ENCODE results near the gene INTS3. TPM values are rescaled to one million over a fixed set of nuclear protein-coding genes. Genes with fewer than 3 reads are reported as not detected.
A peak's percentile ranks its signal among the peaks of the same experiment; 100 is the strongest.

Gene INTS3
- total RNA-seq, 1 experiment from 2014 or later: 66.8 TPM

GRCh38 chr1:153775458-153776327 lies 47.8 kb downstream of the INTS3 start (continued):
- TF ChIP-seq ZBTB21 (CRISPR knock-in tag; IDR thresholded peaks at IDR 0.05; ENCODE audit: borderline replicate concordance) (peak; percentile 80), TCF7 (CRISPR knock-in tag; IDR thresholded peaks at IDR 0.05; ENCODE audit: low read depth) (no peak), ELF4 (CRISPR knock-in tag; IDR thresholded peaks at IDR 0.05; ENCODE audit: low read depth) (no peak), NR1H2 (CRISPR knock-in tag; IDR thresholded peaks at IDR 0.05) (no peak), JAZF1 (CRISPR knock-in tag; IDR thresholded peaks at IDR 0.05) (no peak), GABPB1 (CRISPR knock-in tag; IDR thresholded peaks at IDR 0.05) (0 out of 2 replicates have a peak, but pooled peaks have one; percentile 42), TEAD1 (CRISPR knock-in tag; IDR thresholded peaks at IDR 0.05) (no peak), OVOL2 (CRISPR knock-in tag; IDR thresholded peaks at IDR 0.05; ENCODE audit: borderline replicate concordance) (no peak), PRRX2 (CRISPR knock-in tag; IDR thresholded peaks at IDR 0.05) (no peak), MYBL2 (CRISPR knock-in tag; IDR thresholded peaks at IDR 0.05) (peak; percentile 62; the same call in 1 of the 2 replicates), JUN (CRISPR knock-in tag; IDR thresholded peaks at IDR 0.05) (no peak), CBFB (CRISPR knock-in tag; IDR thresholded peaks at IDR 0.05; ENCODE audit: low read depth) (no peak), FOXJ3 (CRISPR knock-in tag; IDR thresholded peaks at IDR 0.05; ENCODE audit: borderline replicate concordance) (no peak), ZNF138 (CRISPR knock-in tag; conservative IDR thresholded peaks at IDR 0.05) (no peak), SMAD4 (CRISPR knock-in tag; IDR thresholded peaks at IDR 0.05) (peak; percentile 77; the same call in 1 of the 2 replicates), ESRRA (CRISPR knock-in tag; IDR thresholded peaks at IDR 0.05; ENCODE audit: borderline replicate concordance) (peak; percentile 38; the same call in 1 of the 2 replicates), MXD4 (CRISPR knock-in tag; IDR thresholded peaks at IDR 0.05; ENCODE audit: borderline replicate concordance) (no peak), GTF2I (CRISPR knock-in tag; conservative IDR thresholded peaks at IDR 0.05) (no peak), USF2 (CRISPR knock-in tag; IDR thresholded peaks at IDR 0.05) (0 out of 2 replicates have a peak, but pooled peaks have one; percentile 29), E2F1 (CRISPR knock-in tag; IDR thresholded peaks at IDR 0.05) (no peak), NR3C1 (CRISPR knock-in tag; conservative IDR thresholded peaks at IDR 0.05; ENCODE audit: low read depth) (no peak), AR (CRISPR knock-in tag; IDR thresholded peaks at IDR 0.05) (no peak), RELA (CRISPR knock-in tag; IDR thresholded peaks at IDR 0.05; ENCODE audit: borderline replicate concordance) (no peak), RORB (CRISPR knock-in tag; IDR thresholded peaks at IDR 0.05) (no peak), ZNF416 (CRISPR knock-in tag; IDR thresholded peaks at IDR 0.05) (no peak), CREM (CRISPR knock-in tag; IDR thresholded peaks at IDR 0.05) (0 out of 2 replicates have a peak, but pooled peaks have one; percentile 10)
- TF ChIP-seq, protein P1, sequence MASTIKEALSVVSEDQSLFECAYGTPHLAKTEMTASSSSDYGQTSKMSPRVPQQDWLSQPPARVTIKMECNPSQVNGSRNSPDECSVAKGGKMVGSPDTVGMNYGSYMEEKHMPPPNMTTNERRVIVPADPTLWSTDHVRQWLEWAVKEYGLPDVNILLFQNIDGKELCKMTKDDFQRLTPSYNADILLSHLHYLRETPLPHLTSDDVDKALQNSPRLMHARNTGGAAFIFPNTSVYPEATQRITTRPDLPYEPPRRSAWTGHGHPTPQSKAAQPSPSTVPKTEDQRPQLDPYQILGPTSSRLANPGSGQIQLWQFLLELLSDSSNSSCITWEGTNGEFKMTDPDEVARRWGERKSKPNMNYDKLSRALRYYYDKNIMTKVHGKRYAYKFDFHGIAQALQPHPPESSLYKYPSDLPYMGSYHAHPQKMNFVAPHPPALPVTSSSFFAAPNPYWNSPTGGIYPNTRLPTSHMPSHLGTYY (CRISPR knock-in tag; IDR thresholded peaks at IDR 0.05): no peak
- TF ChIP-seq, protein P2, sequence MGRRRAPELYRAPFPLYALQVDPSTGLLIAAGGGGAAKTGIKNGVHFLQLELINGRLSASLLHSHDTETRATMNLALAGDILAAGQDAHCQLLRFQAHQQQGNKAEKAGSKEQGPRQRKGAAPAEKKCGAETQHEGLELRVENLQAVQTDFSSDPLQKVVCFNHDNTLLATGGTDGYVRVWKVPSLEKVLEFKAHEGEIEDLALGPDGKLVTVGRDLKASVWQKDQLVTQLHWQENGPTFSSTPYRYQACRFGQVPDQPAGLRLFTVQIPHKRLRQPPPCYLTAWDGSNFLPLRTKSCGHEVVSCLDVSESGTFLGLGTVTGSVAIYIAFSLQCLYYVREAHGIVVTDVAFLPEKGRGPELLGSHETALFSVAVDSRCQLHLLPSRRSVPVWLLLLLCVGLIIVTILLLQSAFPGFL (CRISPR knock-in tag; IDR thresholded peaks at IDR 0.05; ENCODE audit: borderline replicate concordance): no peak
- TF ChIP-seq, protein P3, sequence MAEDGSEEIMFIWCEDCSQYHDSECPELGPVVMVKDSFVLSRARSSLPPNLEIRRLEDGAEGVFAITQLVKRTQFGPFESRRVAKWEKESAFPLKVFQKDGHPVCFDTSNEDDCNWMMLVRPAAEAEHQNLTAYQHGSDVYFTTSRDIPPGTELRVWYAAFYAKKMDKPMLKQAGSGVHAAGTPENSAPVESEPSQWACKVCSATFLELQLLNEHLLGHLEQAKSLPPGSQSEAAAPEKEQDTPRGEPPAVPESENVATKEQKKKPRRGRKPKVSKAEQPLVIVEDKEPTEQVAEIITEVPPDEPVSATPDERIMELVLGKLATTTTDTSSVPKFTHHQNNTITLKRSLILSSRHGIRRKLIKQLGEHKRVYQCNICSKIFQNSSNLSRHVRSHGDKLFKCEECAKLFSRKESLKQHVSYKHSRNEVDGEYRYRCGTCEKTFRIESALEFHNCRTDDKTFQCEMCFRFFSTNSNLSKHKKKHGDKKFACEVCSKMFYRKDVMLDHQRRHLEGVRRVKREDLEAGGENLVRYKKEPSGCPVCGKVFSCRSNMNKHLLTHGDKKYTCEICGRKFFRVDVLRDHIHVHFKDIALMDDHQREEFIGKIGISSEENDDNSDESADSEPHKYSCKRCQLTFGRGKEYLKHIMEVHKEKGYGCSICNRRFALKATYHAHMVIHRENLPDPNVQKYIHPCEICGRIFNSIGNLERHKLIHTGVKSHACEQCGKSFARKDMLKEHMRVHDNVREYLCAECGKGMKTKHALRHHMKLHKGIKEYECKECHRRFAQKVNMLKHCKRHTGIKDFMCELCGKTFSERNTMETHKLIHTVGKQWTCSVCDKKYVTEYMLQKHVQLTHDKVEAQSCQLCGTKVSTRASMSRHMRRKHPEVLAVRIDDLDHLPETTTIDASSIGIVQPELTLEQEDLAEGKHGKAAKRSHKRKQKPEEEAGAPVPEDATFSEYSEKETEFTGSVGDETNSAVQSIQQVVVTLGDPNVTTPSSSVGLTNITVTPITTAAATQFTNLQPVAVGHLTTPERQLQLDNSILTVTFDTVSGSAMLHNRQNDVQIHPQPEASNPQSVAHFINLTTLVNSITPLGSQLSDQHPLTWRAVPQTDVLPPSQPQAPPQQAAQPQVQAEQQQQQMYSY (CRISPR knock-in tag; IDR thresholded peaks at IDR 0.05): no peak
